HCT116 (cell line): Measurements from ENCODE around the gene TMEM240. TPM values are rescaled to one million over a fixed set of nuclear protein-coding genes. Genes with fewer than 3 reads are reported as not detected.

Experiments
- ATAC-seq: fragments of 200-7000 bp; cut with Tn5 transposase; 2 replicates; pipeline ENCODE4 v1.9.1; 2020; ENCODE audit warnings: mild to moderate bottlenecking, moderate library complexity
- BruUV-seq: library from RNA; stranded (reverse); fragments of 400-500 nt; replicated peaks from 2 replicates; lab custom pipeline; 2021; lab: Mats Ljungman, UMichigan
- CTCF ChIA-PET: fragments of 300-600 bp; sonication (Branson Sonifier 250); formaldehyde crosslinking; loops from one replicate; lab custom pipeline; 2021; ENCODE audit warnings: antibody characterized with exemption; lab: Charles Lee
- POLR2A ChIA-PET: fragments of 300-600, 350-600 bp; sonication (Branson Sonifier 250); formaldehyde crosslinking; loops from one replicate; lab custom pipeline; 2021; ENCODE audit warnings: antibody characterized with exemption; lab: Charles Lee
- RAD21 ChIA-PET, 2 experiments: fragments of 300-600 bp; sonication (Branson Sonifier 250); formaldehyde crosslinking; loops; one replicate each; lab custom pipeline; 2023; ENCODE audit warnings: low total read pairs in 2 of 2; ENCODE audit not compliant: uncharacterized antibody in 2 of 2, unreplicated experiment in 2 of 2, low non-redundant PET in 1 of 2; lab: Charles Lee
- DNase-seq: peaks from one replicate; pipeline ENCODE4 v3.0.0-alpha.2; 2010; ENCODE audit warnings: low read depth, low spot score
- H2AFZ ChIP-seq: fragments of 200-600 bp; shearing (Covaris generic), sonication (generic); 2 replicates; pipeline ENCODE4 v1.6.1; 2017; ENCODE audit warnings: low read depth, mixed run types, mixed read lengths, antibody characterized with exemption, low read length; ENCODE audit not compliant: poor library complexity, severe bottlenecking
- H3K27ac ChIP-seq: 2 replicates; pipeline ENCODE4 v1.5.1; 2012; ENCODE audit warnings: low read depth, low read length
- H3K27me3 ChIP-seq: fragments of 200-600 bp; sonication (generic); 2 replicates; pipeline ENCODE4 v1.6.1; 2016; ENCODE audit warnings: mixed run types, low read length, mixed read lengths; ENCODE audit not compliant: insufficient read depth
- H3K36me3 ChIP-seq, 2 experiments: fragments of 200-500 bp in 1 of 2; fragments of 200-600 bp in 1 of 2; sonication (Bioruptor generic) in 1 of 2; sonication (generic) in 1 of 2; 2 replicates each; pipeline versions ENCODE4 v1.5.1 to v1.6.1; 2014 to 2016; ENCODE audit warnings: low read length in 2 of 2, inconsistent platforms in 1 of 2, mixed read lengths in 1 of 2, mixed run types in 1 of 2; ENCODE audit not compliant: insufficient read depth in 2 of 2, control insufficient read depth in 1 of 2
- H3K4me1 ChIP-seq, 2 experiments: fragments of 200-600 bp in 1 of 2; sonication (generic) in 1 of 2; 2 replicates each; pipeline versions ENCODE4 v1.5.1 to v1.6.1; 2012 to 2017; ENCODE audit warnings: low read length in 2 of 2, inconsistent platforms in 1 of 2, mild to moderate bottlenecking in 1 of 2, mixed read lengths in 1 of 2, mixed run types in 1 of 2, moderate library complexity in 1 of 2; ENCODE audit not compliant: insufficient read depth in 2 of 2, control insufficient read depth in 1 of 2
- H3K4me2 ChIP-seq: fragments of 200-600 bp; sonication (generic); 2 replicates; pipeline ENCODE4 v1.6.1; 2017; ENCODE audit warnings: mixed run types, low read length, mixed read lengths
- H3K4me3 ChIP-seq, 2 experiments: fragments of 200-600 bp in 1 of 2; sonication (generic) in 1 of 2; replicated peaks in 1 of 2; 2 replicates each; pipeline ENCODE4 v1.5.1; 2011 to 2016; ENCODE audit warnings: low read length in 2 of 2, control low read depth in 1 of 2, low read depth in 1 of 2, mild to moderate bottlenecking in 1 of 2, mixed read lengths in 1 of 2, mixed run types in 1 of 2
- H3K79me2 ChIP-seq: fragments of 200-600 bp; sonication (generic); 2 replicates; pipeline ENCODE4 v1.6.1; 2017; ENCODE audit warnings: mild to moderate bottlenecking, mixed run types, low read length, moderate library complexity, mixed read lengths; ENCODE audit not compliant: insufficient read depth
- H3K9ac ChIP-seq: fragments of 200-600 bp; sonication (generic); 2 replicates; pipeline ENCODE4 v1.6.1; 2016; ENCODE audit warnings: low read length, mixed read lengths
- H3K9me2 ChIP-seq: fragments of 200-600 bp; sonication (generic), shearing (Covaris generic); 2 replicates; pipeline ENCODE4 v1.6.1; 2017; ENCODE audit warnings: mixed run types, mild to moderate bottlenecking, moderate library complexity; ENCODE audit not compliant: insufficient read depth
- H3K9me3 ChIP-seq, 2 experiments: fragments of 200-500 bp in 1 of 2; fragments of 200-600 bp in 1 of 2; sonication (Bioruptor generic) in 1 of 2; sonication (generic) in 1 of 2; 2 replicates each; pipeline ENCODE4 v1.6.1; 2014 to 2017; ENCODE audit warnings: low read length in 2 of 2, mixed read lengths in 2 of 2, inconsistent platforms in 1 of 2, low read depth in 1 of 2, mild to moderate bottlenecking in 1 of 2, mixed run types in 1 of 2, moderate library complexity in 1 of 2; ENCODE audit not compliant: control insufficient read depth in 1 of 2, insufficient read depth in 1 of 2
- H4K20me1 ChIP-seq: fragments of 200-600 bp; sonication (generic), shearing (Covaris generic); 2 replicates; pipeline ENCODE4 v1.6.1; 2017; ENCODE audit warnings: mixed run types, mild to moderate bottlenecking, moderate library complexity; ENCODE audit not compliant: insufficient read depth
- CBX3 ChIP-seq: IDR thresholded peaks from 2 replicates; pipeline ENCODE4 v1.6.1; 2012; ENCODE audit warnings: low read depth
- ELF1 ChIP-seq: IDR thresholded peaks from 2 replicates; pipeline ENCODE4 v1.6.1; 2012; ENCODE audit warnings: low read depth, borderline replicate concordance
- EZH2phosphoT487 ChIP-seq: fragments of 200-600 bp; IDR thresholded peaks from 2 replicates; pipeline ENCODE4 v1.6.1; 2018; ENCODE audit warnings: antibody characterized with exemption, borderline replicate concordance
- FOSL1 ChIP-seq: IDR thresholded peaks from 2 replicates; pipeline ENCODE4 v1.6.1; 2012; ENCODE audit warnings: low read depth
- JUND ChIP-seq: IDR thresholded peaks from 2 replicates; pipeline ENCODE4 v1.6.1; 2012
- POLR2A ChIP-seq: IDR thresholded peaks from 2 replicates; pipeline ENCODE4 v1.7.0; 2011; ENCODE audit warnings: borderline replicate concordance; ENCODE audit not compliant: insufficient read depth, insufficient read length; ENCODE audit errors: extremely low read depth
- SIN3A ChIP-seq: IDR thresholded peaks from 2 replicates; pipeline ENCODE4 v1.6.1; 2012; ENCODE audit warnings: low read depth
- SRF ChIP-seq: IDR thresholded peaks from 2 replicates; pipeline ENCODE4 v1.6.1; 2012; ENCODE audit warnings: low read depth
- YY1 ChIP-seq: IDR thresholded peaks from 2 replicates; pipeline ENCODE4 v1.6.1; 2011; ENCODE audit warnings: low read length, low read depth, moderate library complexity, mild to moderate bottlenecking; ENCODE audit not compliant: insufficient replicate concordance; ENCODE audit errors: extremely low read depth
- ZFX ChIP-seq: fragments of 450-650 bp; IDR thresholded peaks from 2 replicates; pipeline ENCODE4 v1.6.1; 2017
- intact Hi-C: fragments of 100-400 bp; cut with micrococcal nuclease; formaldehyde crosslinking; loops from 2 replicates; pipeline ENCODE4 v1.10.0; 2022
- total RNA-seq: library from RNA; stranded (reverse); gene quantifications from one replicate; pipeline ENCODE4 v1.2.1, GENCODE V29; 2021; ENCODE audit not compliant: unreplicated experiment
- TF ChIP-seq, protein P1 (sequence below): IDR thresholded peaks from 2 replicates; pipeline ENCODE4 v1.6.1; 2012
- TF ChIP-seq, protein P2 (sequence below), 3 experiments: fragments of 200-600 bp in 1 of 3; sonication (generic) in 1 of 3; IDR thresholded peaks in 2 of 3; conservative IDR thresholded peaks in 1 of 3; 2 replicates each; pipeline ENCODE4 v1.5.1; 2012 to 2017; ENCODE audit warnings: low read depth in 2 of 3, low read length in 2 of 3, antibody characterized with exemption in 1 of 3, borderline replicate concordance in 1 of 3, control low read depth in 1 of 3, mild to moderate bottlenecking in 1 of 3, mixed read lengths in 1 of 3, mixed run types in 1 of 3, moderate library complexity in 1 of 3; ENCODE audit not compliant: insufficient read depth in 1 of 3
- TF ChIP-seq, protein P3 (sequence below): IDR thresholded peaks from 2 replicates; pipeline ENCODE4 v1.6.1; 2012; ENCODE audit warnings: low read depth

TMEM240 gene
- total RNA-seq, 1 experiment from 2014 or later: 2.3 TPM

DNA sequence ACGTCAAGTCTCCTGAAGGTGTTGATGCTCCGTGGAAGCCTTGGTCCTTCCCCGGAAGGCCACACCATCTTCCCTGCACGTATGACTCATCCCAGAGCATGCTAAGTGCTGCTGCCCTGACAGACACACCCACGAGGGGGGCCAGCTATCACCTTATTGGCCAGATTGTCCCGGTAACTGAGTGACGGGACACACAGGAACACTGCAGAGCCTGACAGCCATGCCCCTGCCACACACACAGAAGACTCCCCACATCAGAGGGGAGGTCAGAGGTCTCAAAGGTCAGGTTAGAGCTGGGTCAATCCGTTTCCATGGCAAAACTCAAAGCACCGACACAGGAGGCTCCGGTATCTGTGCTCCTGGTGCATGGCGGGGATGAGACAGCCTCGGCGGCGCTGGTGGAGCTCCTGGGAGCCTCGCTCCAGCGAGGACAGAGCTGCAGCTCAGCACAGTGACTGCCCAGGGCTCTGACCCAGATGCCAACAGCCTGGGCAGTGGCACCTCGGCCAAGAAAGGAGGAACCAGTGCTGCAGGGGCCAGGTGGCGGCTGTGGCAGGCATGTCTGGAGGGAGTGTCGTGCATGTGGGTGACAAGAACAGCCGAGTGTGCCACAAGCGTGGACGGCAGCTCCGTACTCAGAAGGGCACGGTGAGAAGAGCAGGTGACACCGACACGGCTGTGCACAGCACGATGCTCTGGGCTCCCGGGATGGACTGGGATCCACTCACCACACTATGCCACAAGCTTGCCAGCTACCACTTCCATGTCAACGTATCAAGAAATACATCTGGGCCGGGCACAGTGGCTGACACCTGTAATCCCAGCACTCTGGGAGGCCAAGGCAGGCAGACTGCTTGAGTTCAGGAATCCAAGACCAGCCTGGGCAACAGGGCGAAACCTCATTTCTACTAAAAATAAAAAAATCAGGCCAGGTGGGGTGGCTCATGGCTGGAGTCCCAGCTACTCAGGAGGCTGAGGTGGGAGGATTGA is 14.8 kb upstream of the TMEM240 start:
- Histone ChIP-seq H4K20me1 (no peaks in the 10 kb centered on the region), H3K9ac (no peak overlapping the region), H3K27me3 (no peaks in the 10 kb centered on the region), H3K36me3 (peaks cover 0 to 3% of the 10 kb centered on the region in 2 experiments; a peak in 2 of 4 replicates), H3K4me2 (peak overlapping the region; percentile 17; the same call in 1 of the 2 replicates), H3K4me1 (peaks cover 0 to 16% of the 10 kb centered on the region in 2 experiments; a peak in 2 of 4 replicates), H3K9me2 (no peaks in the 10 kb centered on the region), H3K4me3 (no peak overlapping the region), H3K9me3 (no peaks in the 10 kb centered on the region), H2AFZ (no peak overlapping the region), H3K27ac (no peak overlapping the region), H3K79me2 (peaks cover 45% of the 10 kb centered on the region; the same call in 1 of the 2 replicates)
- ChIA-PET POLR2A (no interaction called here), CTCF (no interaction called here), RAD21 (no interaction called here)
- peak; percentile 68 for ATAC-seq
- no peak for DNase-seq
- no TSS peak for BruUV-seq
- intact Hi-C loops: no loop called here
- TF ChIP-seq ELF1 (no peak), FOSL1 (0 out of 2 replicates have a peak, but pooled peaks have one; percentile 9), YY1 (no peak), ZFX (no peak), POLR2A (no peak), CBX3 (no peak), JUND (no peak)
- TF ChIP-seq, protein P1, sequence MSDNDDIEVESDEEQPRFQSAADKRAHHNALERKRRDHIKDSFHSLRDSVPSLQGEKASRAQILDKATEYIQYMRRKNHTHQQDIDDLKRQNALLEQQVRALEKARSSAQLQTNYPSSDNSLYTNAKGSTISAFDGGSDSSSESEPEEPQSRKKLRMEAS: no peak

GRCh38 chr1:1554550-1554925 is 14.1 kb upstream of the TMEM240 start:
- no peak overlapping the region for H3K4me3 ChIP-seq
- ChIA-PET RAD21 (no interaction called here), CTCF (no interaction called here), POLR2A (no interaction called here)
- no peaks in the 10 kb centered on the region for H4K20me1 ChIP-seq
- peak; percentile 13 for ATAC-seq
- BruUV-seq: no TSS peak
- peaks cover 0 to 16% of the 10 kb centered on the region in 2 experiments; a peak in 2 of 4 replicates for H3K4me1 ChIP-seq
- no peak overlapping the region for H3K27ac ChIP-seq
- H3K36me3 ChIP-seq: peaks cover 0 to 3% of the 10 kb centered on the region in 2 experiments; a peak in 2 of 4 replicates
- H3K4me2 ChIP-seq: peak overlapping the region; percentile 17; the same call in 1 of the 2 replicates
- no peaks in the 10 kb centered on the region for H3K9me3 ChIP-seq
- no peak for DNase-seq
- no peak overlapping the region for H3K9ac ChIP-seq
- H3K9me2 ChIP-seq: no peaks in the 10 kb centered on the region
- peaks cover 43% of the 10 kb centered on the region; the same call in 1 of the 2 replicates for H3K79me2 ChIP-seq
- intact Hi-C loops: no loop called here
- no peaks in the 10 kb centered on the region for H3K27me3 ChIP-seq
- H2AFZ ChIP-seq: no peak overlapping the region
- TF ChIP-seq EZH2phosphoT487 (no peak), CBX3 (no peak), SRF (no peak), JUND (no peak), ELF1 (no peak), SIN3A (no peak)
- TF ChIP-seq, protein P2, sequence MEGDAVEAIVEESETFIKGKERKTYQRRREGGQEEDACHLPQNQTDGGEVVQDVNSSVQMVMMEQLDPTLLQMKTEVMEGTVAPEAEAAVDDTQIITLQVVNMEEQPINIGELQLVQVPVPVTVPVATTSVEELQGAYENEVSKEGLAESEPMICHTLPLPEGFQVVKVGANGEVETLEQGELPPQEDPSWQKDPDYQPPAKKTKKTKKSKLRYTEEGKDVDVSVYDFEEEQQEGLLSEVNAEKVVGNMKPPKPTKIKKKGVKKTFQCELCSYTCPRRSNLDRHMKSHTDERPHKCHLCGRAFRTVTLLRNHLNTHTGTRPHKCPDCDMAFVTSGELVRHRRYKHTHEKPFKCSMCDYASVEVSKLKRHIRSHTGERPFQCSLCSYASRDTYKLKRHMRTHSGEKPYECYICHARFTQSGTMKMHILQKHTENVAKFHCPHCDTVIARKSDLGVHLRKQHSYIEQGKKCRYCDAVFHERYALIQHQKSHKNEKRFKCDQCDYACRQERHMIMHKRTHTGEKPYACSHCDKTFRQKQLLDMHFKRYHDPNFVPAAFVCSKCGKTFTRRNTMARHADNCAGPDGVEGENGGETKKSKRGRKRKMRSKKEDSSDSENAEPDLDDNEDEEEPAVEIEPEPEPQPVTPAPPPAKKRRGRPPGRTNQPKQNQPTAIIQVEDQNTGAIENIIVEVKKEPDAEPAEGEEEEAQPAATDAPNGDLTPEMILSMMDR (IDR thresholded peaks at IDR 0.05 in 2 of 3, conservative IDR thresholded peaks at IDR 0.05 in 1 of 3; ENCODE audit: borderline replicate concordance in 1 of 3, insufficient read depth in 1 of 3, low read depth in 2 of 3, low read length in 2 of 3): no peak
- TF ChIP-seq, protein P3, sequence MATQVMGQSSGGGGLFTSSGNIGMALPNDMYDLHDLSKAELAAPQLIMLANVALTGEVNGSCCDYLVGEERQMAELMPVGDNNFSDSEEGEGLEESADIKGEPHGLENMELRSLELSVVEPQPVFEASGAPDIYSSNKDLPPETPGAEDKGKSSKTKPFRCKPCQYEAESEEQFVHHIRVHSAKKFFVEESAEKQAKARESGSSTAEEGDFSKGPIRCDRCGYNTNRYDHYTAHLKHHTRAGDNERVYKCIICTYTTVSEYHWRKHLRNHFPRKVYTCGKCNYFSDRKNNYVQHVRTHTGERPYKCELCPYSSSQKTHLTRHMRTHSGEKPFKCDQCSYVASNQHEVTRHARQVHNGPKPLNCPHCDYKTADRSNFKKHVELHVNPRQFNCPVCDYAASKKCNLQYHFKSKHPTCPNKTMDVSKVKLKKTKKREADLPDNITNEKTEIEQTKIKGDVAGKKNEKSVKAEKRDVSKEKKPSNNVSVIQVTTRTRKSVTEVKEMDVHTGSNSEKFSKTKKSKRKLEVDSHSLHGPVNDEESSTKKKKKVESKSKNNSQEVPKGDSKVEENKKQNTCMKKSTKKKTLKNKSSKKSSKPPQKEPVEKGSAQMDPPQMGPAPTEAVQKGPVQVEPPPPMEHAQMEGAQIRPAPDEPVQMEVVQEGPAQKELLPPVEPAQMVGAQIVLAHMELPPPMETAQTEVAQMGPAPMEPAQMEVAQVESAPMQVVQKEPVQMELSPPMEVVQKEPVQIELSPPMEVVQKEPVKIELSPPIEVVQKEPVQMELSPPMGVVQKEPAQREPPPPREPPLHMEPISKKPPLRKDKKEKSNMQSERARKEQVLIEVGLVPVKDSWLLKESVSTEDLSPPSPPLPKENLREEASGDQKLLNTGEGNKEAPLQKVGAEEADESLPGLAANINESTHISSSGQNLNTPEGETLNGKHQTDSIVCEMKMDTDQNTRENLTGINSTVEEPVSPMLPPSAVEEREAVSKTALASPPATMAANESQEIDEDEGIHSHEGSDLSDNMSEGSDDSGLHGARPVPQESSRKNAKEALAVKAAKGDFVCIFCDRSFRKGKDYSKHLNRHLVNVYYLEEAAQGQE: no peak
